Muscle layer of colon (tissue), 2 donors: ENCODE measurements around the gene ALG1.
"Not testable (repeated sequence)": the region's sequence is repeated elsewhere in the genome, so short reads cannot be mapped to it uniquely, and the experiment has no call there.

Source experiments
- H3K27ac ChIP-seq: one replicate; pipeline ENCODE4 v1.7.0; 2013; ENCODE audit warnings: low read depth, mild to moderate bottlenecking, low read length, moderate library complexity
- H3K27me3 ChIP-seq, 2 donors: one replicate each; pipeline ENCODE4 v1.7.0; 2013; ENCODE audit warnings: low read length in 2 of 2, mild to moderate bottlenecking in 2 of 2; ENCODE audit not compliant: insufficient read depth in 2 of 2, control insufficient read depth in 1 of 2
- H3K36me3 ChIP-seq: one replicate; pipeline ENCODE4 v1.7.0; 2013; ENCODE audit warnings: mild to moderate bottlenecking, low read length; ENCODE audit not compliant: insufficient read depth
- H3K4me1 ChIP-seq: one replicate; pipeline ENCODE4 v1.7.0; 2013; ENCODE audit warnings: mild to moderate bottlenecking, low read length; ENCODE audit not compliant: insufficient read depth
- H3K4me3 ChIP-seq, 2 donors: one replicate each; pipeline ENCODE4 v1.7.0; 2013; ENCODE audit warnings: low read length in 2 of 2, low read depth in 1 of 2, mild to moderate bottlenecking in 1 of 2, moderate library complexity in 1 of 2
- H3K9ac ChIP-seq: one replicate; pipeline ENCODE4 v1.7.0; 2013; ENCODE audit warnings: low read length
- H3K9me3 ChIP-seq: one replicate; pipeline ENCODE4 v1.7.0; 2013; ENCODE audit warnings: mild to moderate bottlenecking, low read length
- donor health status: abdominal sarcoma.
- donor health status: Adenocarcinoma of cecum.

The ALG1 gene

DNA sequence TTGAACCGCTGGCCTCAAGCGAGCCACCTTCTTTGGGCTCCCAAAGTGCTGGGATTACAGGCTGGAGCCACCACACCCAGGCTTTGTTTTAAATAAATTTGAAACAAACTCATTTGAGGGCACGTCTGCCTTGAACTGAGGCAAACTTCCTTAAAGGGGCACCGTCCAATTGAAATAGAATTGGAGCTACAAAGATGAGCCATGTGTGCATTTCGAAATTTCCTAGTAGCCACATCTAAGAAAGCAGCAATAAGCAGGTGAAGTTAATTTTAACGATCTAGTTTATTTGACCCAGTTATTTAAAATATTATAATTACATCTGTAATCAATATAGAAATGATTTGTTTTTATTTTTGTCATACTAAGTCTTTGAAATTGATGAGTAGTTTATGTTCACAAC, 5.1 kb upstream of the ALG1 start:
- no peak overlapping the region for H3K4me3 ChIP-seq
- no peaks in the 10 kb centered on the region for H3K9me3 ChIP-seq
- H3K27me3 ChIP-seq, result no peaks in the 10 kb centered on the region
- H3K4me1 ChIP-seq, result peaks cover 7% of the 10 kb centered on the region
- H3K27ac ChIP-seq, result no peak overlapping the region
- H3K36me3 ChIP-seq, result no peaks in the 10 kb centered on the region
- no peak overlapping the region for H3K9ac ChIP-seq

- Histone ChIP-seq H3K27ac (no peak overlapping the region), H3K9ac (no peak overlapping the region)
Observed at GRCh38 chr16:5069048-5069447, 2.6 kb upstream of the ALG1 start.

GRCh38 chr16:5069854-5070253, 1.8 kb upstream of the ALG1 start:
- H3K9me3 ChIP-seq, result no peaks in the 10 kb centered on the region
- H3K27ac ChIP-seq, result no peak overlapping the region
- H3K9ac ChIP-seq, result no peak overlapping the region
- H3K27me3 ChIP-seq, result no peaks in the 10 kb centered on the region
- H3K4me3 ChIP-seq, result no peak overlapping the region
- H3K36me3 ChIP-seq, result peaks cover 4% of the 10 kb centered on the region
- H3K4me1 ChIP-seq, result peaks cover 19% of the 10 kb centered on the region

More at GRCh38 chr16:5069048-5069447, 2.6 kb upstream of the ALG1 start:
- Histone ChIP-seq H3K4me1 (peaks cover 19% of the 10 kb centered on the region), H3K4me3 (no peak overlapping the region), H3K9me3 (no peaks in the 10 kb centered on the region), H3K27me3 (no peaks in the 10 kb centered on the region), H3K36me3 (no peaks in the 10 kb centered on the region)

DNA sequence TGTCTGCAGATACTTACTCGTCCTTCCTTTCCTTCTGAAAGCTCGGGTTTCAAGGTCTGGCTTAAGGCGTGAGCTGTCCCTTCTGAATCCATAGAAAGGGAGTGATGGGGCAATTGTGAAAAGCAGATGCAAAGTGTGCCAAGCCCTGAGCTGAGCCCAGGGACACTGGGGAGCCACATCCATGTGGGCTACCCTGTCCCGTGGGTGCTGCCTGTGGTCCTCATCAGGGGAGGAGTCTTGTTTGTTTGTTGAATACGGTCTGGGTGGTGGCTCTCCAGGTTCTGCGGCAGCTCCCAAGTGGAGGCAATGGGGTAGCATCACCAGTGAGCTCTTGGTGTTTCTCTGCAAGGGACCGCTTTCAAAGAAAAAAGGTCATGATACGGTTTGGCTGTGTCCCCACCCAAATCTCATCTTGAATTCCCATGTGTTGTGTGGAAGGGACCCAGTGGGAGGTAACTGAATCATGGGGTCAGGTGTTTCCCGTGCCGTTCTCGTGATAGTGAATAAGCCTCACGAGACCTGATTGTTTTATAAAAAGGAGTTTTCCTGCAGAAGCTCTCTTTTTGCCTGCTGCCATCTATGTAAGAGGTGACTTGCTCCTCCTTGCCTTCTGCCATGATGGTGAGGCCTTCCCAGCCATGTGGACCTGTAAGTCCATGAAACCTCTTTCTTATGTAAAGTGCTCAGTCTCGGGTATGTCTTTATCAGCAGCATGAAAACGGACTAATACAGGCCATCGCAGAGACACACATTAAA, 1.0 kb upstream of the ALG1 start:
- Histone ChIP-seq H3K4me3 (no peak overlapping the region), H3K27ac (no peak overlapping the region)

DNA sequence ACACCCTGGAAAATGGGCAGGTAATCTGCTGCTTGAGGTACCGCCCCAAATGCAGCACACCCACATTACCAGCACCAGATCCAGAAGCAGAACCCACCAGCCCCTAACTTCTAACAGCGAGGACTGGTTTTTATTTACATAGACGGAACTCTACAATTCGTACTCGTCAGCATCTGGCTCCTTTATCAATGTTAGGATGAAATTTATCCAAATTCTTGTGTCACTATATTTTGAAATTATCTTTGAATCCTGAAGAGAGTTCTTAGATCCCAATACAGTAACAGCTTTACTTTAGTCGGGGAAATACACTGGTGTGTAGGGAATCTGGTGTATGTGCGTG, 332 bp upstream of the ALG1 start:
- H3K9ac ChIP-seq, result no peak overlapping the region
- H3K27ac ChIP-seq, result peak overlapping the region; percentile 81
- H3K4me3 ChIP-seq, result peak overlapping the region; percentile 83 to 90
- peaks cover 19% of the 10 kb centered on the region for H3K4me1 ChIP-seq
- no peaks in the 10 kb centered on the region for H3K27me3 ChIP-seq
- H3K9me3 ChIP-seq, result no peaks in the 10 kb centered on the region
- H3K36me3 ChIP-seq, result peaks cover 18% of the 10 kb centered on the region

More for the DNA sequence above, 1.0 kb upstream of the ALG1 start:
- Histone ChIP-seq H3K9me3 (no peaks in the 10 kb centered on the region), H3K9ac (no peak overlapping the region), H3K27me3 (no peaks in the 10 kb centered on the region), H3K4me1 (peaks cover 19% of the 10 kb centered on the region), H3K36me3 (peaks cover 11% of the 10 kb centered on the region)

DNA sequence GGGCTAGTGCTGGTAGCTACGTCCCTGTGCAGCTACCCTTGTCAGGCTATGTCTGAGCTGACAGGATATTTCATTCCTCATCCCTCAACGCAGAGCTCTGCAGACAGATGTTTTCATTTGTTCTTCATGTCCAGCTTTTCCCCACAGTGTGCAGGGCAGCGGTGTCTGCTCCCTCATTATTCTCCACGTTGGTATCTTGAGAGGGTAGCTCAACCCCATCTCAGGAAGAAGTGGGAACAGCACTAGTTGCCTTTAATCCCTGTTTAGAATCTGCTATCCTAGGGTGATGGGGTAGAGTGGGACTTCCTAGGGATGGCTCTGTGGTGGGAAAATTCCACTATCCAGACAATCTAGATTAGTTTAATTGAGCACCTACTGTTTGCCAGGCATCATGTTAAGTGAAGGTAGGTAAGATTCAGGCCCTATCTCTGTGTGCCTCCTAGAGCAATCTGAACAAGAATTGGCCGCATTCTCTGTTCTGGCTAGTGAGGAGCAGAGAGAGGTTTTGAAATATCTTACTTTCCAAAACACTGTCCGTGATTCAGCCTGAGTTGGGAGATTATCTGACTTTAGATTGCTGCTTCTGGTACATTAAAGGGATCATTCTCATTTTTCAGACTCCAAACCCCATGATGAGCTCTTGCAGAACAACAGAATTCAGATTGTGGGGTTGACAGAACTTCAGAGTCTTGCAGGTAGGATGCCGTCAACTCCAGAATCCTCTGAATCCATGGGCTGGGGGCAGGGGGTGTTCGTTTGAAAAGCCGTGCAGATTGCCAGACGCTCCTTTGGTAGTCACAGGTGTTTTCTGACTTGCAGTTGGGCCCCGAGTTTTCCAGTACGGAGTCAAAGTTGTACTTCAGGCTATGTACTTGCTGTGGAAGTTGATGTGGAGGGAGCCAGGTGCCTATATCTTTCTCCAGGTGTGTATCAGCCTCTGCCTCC, 963 bp downstream of the ALG1 start:
- peak overlapping the region; percentile 83 to 90 for H3K4me3 ChIP-seq
- peaks cover 19% of the 10 kb centered on the region for H3K4me1 ChIP-seq
- no peak overlapping the region for H3K9ac ChIP-seq
- H3K36me3 ChIP-seq, result peaks cover 24% of the 10 kb centered on the region
- no peaks in the 10 kb centered on the region for H3K27me3 ChIP-seq
- peak overlapping the region; percentile 81 for H3K27ac ChIP-seq
- no peaks in the 10 kb centered on the region for H3K9me3 ChIP-seq

DNA sequence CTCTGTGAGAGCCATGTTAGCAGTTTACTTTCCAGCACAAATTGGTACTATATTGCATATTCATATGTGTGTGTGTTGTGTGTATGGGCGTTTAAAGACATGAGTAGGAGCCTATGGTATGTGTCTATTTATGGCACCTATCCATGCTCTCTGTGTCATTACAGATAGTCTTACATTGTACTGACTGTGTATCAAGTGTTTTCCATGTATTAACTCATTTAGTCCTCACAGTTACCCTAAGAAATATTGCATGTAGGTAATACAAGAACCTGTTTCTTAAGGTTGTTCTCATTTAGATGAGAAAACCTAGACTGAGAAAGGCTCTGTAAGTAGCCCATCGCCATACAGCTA, 1.6 kb downstream of the ALG1 start:
- Histone ChIP-seq H3K9ac (no peak overlapping the region), H3K9me3 (no peaks in the 10 kb centered on the region), H3K4me1 (peaks cover 19% of the 10 kb centered on the region), H3K27me3 (no peaks in the 10 kb centered on the region), H3K36me3 (peaks cover 24% of the 10 kb centered on the region), H3K4me3 (no peak overlapping the region), H3K27ac (no peak overlapping the region)

GRCh38 chr16:5073771-5074170, 2.1 kb downstream of the ALG1 start:
- H3K27me3 ChIP-seq, H3K27ac ChIP-seq, H3K9me3 ChIP-seq, H3K4me3 ChIP-seq, H3K9ac ChIP-seq: not testable (repeated sequence)
- peaks cover 19% of the 10 kb centered on the region for H3K4me1 ChIP-seq
- H3K36me3 ChIP-seq, result peaks cover 24% of the 10 kb centered on the region

DNA sequence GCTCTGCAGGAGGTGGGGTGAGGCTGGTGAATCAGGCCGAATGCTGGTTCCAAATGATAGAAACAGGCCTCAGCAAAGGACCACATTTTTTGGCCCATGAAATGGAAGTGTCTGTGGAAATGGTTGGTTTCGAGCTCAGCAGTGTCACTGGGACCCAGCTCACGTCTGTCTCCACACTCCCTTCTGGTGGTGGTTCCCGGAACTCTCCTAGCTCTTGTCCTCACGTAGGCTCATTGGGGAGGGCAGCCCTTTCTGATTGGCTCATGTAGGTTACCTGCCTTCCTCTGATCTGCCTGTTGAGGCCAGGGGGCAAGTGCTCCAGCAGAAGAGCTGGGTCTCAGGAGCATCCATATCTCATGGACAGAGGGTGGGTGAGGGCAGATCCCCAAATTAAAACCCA, 4.0 kb downstream of the ALG1 start:
- Histone ChIP-seq H3K9me3 (no peaks in the 10 kb centered on the region), H3K36me3 (peaks cover 24% of the 10 kb centered on the region), H3K27me3 (no peaks in the 10 kb centered on the region), H3K4me1 (peaks cover 19% of the 10 kb centered on the region), H3K4me3 (no peak overlapping the region), H3K9ac (no peak overlapping the region), H3K27ac (no peak overlapping the region)

GRCh38 chr16:5077304-5077703, 5.7 kb downstream of the ALG1 start:
- H3K9ac ChIP-seq, result no peak overlapping the region
- peaks cover 24% of the 10 kb centered on the region for H3K36me3 ChIP-seq
- H3K9me3 ChIP-seq, result no peaks in the 10 kb centered on the region
- H3K4me1 ChIP-seq, result peaks cover 8% of the 10 kb centered on the region
- no peaks in the 10 kb centered on the region for H3K27me3 ChIP-seq
- H3K27ac ChIP-seq, result no peak overlapping the region
- no peak overlapping the region for H3K4me3 ChIP-seq

- no peak overlapping the region for H3K9ac ChIP-seq
- H3K9me3 ChIP-seq, result no peaks in the 10 kb centered on the region
- H3K27me3 ChIP-seq, result no peaks in the 10 kb centered on the region
- no peaks in the 10 kb centered on the region for H3K4me1 ChIP-seq
- H3K4me3 ChIP-seq, result no peak overlapping the region
- peaks cover 28% of the 10 kb centered on the region for H3K36me3 ChIP-seq
- H3K27ac ChIP-seq, result no peak overlapping the region
Observed at GRCh38 chr16:5078626-5079025, 7.0 kb downstream of the ALG1 start.
